ENCODE results near the gene FBXO42. TPM values are rescaled to one million over a fixed set of nuclear protein-coding genes. Genes with fewer than 3 reads are reported as not detected.

Gene FBXO42
- total and polyA plus RNA-seq, 2 experiments from 2014 or later, result 6.0 to 20.7 TPM

DNA sequence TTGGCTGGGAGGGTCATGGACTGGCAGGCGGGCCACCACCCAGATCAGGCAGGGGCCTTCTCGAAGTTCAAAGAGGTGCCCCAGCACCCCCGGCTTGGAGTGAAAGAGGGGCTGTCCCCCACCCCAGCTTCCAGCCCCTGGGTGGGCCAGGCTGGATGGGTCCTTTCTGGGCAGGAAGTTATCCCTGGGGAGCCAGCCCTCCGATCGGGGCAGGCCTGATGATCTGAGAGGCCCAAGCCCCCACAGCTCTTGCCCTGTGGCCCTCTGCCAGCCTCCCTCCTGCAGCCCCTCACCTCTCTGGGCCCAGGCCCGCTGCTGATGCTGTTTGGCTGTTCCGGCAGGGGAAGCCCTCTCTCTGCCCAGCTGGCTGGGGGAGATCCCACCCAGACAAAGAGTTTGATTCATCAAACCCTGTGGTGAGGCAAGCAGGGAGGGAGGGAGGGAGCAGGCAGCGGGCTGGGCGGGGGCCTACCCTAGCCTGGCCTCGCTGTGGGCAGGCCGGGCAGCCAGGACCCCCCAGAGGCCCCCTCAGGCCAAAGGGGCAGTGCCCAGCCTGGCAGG lies 142.4 kb downstream of the FBXO42 start (continued):
- TF ChIP-seq, protein P1, sequence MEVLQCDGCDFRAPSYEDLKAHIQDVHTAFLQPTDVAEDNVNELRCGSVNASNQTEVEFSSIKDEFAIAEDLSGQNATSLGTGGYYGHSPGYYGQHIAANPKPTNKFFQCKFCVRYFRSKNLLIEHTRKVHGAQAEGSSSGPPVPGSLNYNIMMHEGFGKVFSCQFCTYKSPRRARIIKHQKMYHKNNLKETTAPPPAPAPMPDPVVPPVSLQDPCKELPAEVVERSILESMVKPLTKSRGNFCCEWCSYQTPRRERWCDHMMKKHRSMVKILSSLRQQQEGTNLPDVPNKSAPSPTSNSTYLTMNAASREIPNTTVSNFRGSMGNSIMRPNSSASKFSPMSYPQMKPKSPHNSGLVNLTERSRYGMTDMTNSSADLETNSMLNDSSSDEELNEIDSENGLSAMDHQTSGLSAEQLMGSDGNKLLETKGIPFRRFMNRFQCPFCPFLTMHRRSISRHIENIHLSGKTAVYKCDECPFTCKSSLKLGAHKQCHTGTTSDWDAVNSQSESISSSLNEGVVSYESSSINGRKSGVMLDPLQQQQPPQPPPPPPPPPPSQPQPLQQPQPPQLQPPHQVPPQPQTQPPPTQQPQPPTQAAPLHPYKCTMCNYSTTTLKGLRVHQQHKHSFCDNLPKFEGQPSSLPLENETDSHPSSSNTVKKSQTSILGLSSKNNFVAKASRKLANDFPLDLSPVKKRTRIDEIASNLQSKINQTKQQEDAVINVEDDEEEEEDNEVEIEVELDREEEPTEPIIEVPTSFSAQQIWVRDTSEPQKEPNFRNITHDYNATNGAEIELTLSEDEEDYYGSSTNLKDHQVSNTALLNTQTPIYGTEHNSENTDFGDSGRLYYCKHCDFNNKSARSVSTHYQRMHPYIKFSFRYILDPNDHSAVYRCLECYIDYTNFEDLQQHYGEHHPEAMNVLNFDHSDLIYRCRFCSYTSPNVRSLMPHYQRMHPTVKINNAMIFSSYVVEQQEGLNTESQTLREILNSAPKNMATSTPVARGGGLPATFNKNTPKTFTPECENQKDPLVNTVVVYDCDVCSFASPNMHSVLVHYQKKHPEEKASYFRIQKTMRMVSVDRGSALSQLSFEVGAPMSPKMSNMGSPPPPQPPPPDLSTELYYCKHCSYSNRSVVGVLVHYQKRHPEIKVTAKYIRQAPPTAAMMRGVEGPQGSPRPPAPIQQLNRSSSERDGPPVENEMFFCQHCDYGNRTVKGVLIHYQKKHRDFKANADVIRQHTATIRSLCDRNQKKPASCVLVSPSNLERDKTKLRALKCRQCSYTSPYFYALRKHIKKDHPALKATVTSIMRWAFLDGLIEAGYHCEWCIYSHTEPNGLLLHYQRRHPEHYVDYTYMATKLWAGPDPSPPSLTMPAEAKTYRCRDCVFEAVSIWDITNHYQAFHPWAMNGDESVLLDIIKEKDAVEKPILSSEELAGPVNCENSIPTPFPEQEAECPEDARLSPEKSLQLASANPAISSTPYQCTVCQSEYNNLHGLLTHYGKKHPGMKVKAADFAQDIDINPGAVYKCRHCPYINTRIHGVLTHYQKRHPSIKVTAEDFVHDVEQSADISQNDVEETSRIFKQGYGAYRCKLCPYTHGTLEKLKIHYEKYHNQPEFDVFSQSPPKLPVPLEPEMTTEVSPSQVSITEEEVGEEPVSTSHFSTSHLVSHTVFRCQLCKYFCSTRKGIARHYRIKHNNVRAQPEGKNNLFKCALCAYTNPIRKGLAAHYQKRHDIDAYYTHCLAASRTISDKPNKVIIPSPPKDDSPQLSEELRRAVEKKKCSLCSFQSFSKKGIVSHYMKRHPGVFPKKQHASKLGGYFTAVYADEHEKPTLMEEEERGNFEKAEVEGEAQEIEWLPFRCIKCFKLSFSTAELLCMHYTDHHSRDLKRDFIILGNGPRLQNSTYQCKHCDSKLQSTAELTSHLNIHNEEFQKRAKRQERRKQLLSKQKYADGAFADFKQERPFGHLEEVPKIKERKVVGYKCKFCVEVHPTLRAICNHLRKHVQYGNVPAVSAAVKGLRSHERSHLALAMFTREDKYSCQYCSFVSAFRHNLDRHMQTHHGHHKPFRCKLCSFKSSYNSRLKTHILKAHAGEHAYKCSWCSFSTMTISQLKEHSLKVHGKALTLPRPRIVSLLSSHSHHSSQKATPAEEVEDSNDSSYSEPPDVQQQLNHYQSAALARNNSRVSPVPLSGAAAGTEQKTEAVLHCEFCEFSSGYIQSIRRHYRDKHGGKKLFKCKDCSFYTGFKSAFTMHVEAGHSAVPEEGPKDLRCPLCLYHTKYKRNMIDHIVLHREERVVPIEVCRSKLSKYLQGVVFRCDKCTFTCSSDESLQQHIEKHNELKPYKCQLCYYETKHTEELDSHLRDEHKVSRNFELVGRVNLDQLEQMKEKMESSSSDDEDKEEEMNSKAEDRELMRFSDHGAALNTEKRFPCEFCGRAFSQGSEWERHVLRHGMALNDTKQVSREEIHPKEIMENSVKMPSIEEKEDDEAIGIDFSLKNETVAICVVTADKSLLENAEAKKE (CRISPR knock-in tag; IDR thresholded peaks at IDR 0.05), result no peak
- TF ChIP-seq JUNB (IDR thresholded peaks at IDR 0.05; ENCODE audit: unreplicated experiment), result no peak
- no peak for TF ChIP-seq ZNF114 (CRISPR knock-in tag; IDR thresholded peaks at IDR 0.05)
- TF ChIP-seq, protein P2, sequence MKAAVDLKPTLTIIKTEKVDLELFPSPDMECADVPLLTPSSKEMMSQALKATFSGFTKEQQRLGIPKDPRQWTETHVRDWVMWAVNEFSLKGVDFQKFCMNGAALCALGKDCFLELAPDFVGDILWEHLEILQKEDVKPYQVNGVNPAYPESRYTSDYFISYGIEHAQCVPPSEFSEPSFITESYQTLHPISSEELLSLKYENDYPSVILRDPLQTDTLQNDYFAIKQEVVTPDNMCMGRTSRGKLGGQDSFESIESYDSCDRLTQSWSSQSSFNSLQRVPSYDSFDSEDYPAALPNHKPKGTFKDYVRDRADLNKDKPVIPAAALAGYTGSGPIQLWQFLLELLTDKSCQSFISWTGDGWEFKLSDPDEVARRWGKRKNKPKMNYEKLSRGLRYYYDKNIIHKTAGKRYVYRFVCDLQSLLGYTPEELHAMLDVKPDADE (IDR thresholded peaks at IDR 0.05), result no peak

DNA sequence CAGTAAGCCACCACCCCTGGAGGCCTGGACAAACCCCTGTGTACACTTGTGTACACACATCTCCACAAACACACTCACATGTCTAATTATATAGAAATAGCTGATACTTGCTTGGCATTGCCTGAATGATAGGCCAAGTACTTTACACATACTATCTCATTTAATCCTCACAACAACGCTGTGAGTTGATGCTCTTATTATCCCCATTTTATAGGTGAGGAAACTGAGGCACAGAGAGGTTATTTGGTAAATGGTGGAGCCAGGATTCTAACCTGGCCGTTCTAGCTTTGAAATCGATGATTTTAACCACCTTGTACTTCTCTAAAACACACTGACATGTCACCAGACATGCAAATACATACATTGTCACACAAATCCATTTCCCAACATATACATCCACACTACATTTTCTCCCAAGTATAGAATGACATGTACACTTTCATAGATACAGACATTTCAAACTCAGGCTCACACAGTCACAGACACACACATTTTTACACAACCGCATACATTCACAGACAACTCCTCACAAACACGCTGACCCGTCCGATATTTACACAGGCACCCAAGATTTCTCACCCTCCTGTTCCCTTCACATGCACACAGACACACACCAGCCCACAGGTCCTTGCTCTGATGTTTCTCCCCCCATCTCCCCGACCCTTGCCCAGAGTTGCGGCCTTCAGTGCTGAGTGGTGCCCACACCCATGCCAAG lies 143.0 kb downstream of the FBXO42 start:
- Mint-ChIP-seq H3K4me1 (peaks cover 52% of the 10 kb centered on the region), H3K4me3 (peak overlapping the region; percentile 47), H3K36me3 (ENCODE audit: low read depth) (peaks cover 11% of the 10 kb centered on the region), H3K27me3 (ENCODE audit: insufficient read depth, low read depth, poor library complexity) (peaks cover 21% of the 10 kb centered on the region), H3K9me3 (no peaks in the 10 kb centered on the region), H3K27ac (no peak overlapping the region)
- H3K9me2 ChIP-seq (ENCODE audit: insufficient read depth), result no peaks in the 10 kb centered on the region
- H3K36me3 ChIP-seq (ENCODE audit: insufficient read depth), result no peaks in the 10 kb centered on the region; the same call in 1 of the 2 replicates
- no peaks in the 10 kb centered on the region for H3K27me3 ChIP-seq (ENCODE audit: insufficient read depth)
- DNase-seq (ENCODE audit: low spot score), result no peak
- H3K79me2 ChIP-seq (replicated peaks; ENCODE audit: insufficient read depth), result peaks cover 30% of the 10 kb centered on the region
- H3K27ac ChIP-seq (ENCODE audit: low read depth), result no peak overlapping the region
- ATAC-seq, result no peak
- peaks cover 43% of the 10 kb centered on the region for H3K4me1 ChIP-seq (ENCODE audit: insufficient read depth)
- H3K4me2 ChIP-seq, result peak overlapping the region; percentile 94; the same call in 1 of the 2 replicates
- no peaks in the 10 kb centered on the region; the same call in 1 of the 2 replicates for H4K20me1 ChIP-seq (replicated peaks; ENCODE audit: insufficient read depth)
- H2AFZ ChIP-seq, result no peak overlapping the region
- no peak overlapping the region for H3K4me3 ChIP-seq
- 0 out of 2 replicates have a peak, but pooled peaks cover 7% of the 10 kb centered on the region for H3F3A ChIP-seq (replicated peaks; ENCODE audit: low read depth)
- TF ChIP-seq EZH2 (IDR thresholded peaks at IDR 0.05; ENCODE audit: low read depth, unreplicated experiment) (no peak), ZNF114 (CRISPR knock-in tag; IDR thresholded peaks at IDR 0.05) (no peak), POLR2AphosphoS5 (IDR thresholded peaks at IDR 0.05; ENCODE audit: low read depth) (no peak), JUNB (IDR thresholded peaks at IDR 0.05; ENCODE audit: unreplicated experiment) (no peak), STAT1 (IDR thresholded peaks at IDR 0.05; ENCODE audit: unreplicated experiment) (no peak), CREB1 (CRISPR knock-in tag; IDR thresholded peaks at IDR 0.05; ENCODE audit: low read depth) (no peak)
- TF ChIP-seq, protein P2 (IDR thresholded peaks at IDR 0.05), result no peak
- TF ChIP-seq, protein P3, sequence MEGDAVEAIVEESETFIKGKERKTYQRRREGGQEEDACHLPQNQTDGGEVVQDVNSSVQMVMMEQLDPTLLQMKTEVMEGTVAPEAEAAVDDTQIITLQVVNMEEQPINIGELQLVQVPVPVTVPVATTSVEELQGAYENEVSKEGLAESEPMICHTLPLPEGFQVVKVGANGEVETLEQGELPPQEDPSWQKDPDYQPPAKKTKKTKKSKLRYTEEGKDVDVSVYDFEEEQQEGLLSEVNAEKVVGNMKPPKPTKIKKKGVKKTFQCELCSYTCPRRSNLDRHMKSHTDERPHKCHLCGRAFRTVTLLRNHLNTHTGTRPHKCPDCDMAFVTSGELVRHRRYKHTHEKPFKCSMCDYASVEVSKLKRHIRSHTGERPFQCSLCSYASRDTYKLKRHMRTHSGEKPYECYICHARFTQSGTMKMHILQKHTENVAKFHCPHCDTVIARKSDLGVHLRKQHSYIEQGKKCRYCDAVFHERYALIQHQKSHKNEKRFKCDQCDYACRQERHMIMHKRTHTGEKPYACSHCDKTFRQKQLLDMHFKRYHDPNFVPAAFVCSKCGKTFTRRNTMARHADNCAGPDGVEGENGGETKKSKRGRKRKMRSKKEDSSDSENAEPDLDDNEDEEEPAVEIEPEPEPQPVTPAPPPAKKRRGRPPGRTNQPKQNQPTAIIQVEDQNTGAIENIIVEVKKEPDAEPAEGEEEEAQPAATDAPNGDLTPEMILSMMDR (conservative IDR thresholded peaks at IDR 0.05; ENCODE audit: low read depth in 2 of 2), result no peak
